Measurements from ENCODE around the gene GCFC2.
A peak's percentile ranks its signal among the peaks of the same experiment; 100 is the strongest.

- TF ChIP-seq EZH2 (IDR thresholded peaks at IDR 0.05; ENCODE audit: borderline replicate concordance, low read depth, low read length, severe bottlenecking), result no peak
- TF ChIP-seq FOS (IDR thresholded peaks at IDR 0.05; ENCODE audit: borderline replicate concordance, insufficient read depth, low read length), result no peak
- TF ChIP-seq CTCF (IDR thresholded peaks at IDR 0.05; ENCODE audit: extremely low read depth in 1 of 2, insufficient read depth in 1 of 2, low read depth in 1 of 2, low read length in 2 of 2), result peak; percentile 99
- no peak for TF ChIP-seq POLR2A (IDR thresholded peaks at IDR 0.05; ENCODE audit: low read depth, low read length)
- TF ChIP-seq POLR2AphosphoS5 (IDR thresholded peaks at IDR 0.05; ENCODE audit: insufficient read depth, low read depth, low read length), result no peak
- TF ChIP-seq GATA2 (IDR thresholded peaks at IDR 0.05; ENCODE audit: insufficient read depth, insufficient read length, low read depth, low read length), result no peak
- TF ChIP-seq MAX (IDR thresholded peaks at IDR 0.05; ENCODE audit: insufficient read depth, insufficient read length), result no peak
Measured at GRCh38 chr2:75640621-75641121, 70.0 kb downstream of the GCFC2 start.
